Measurements from ENCODE around the gene CIC. TPM values are rescaled to one million over a fixed set of nuclear protein-coding genes. Genes with fewer than 3 reads are reported as not detected.
A peak's percentile ranks its signal among the peaks of the same experiment; 100 is the strongest.

The CIC gene
- total RNA-seq, 6 experiments from 2014 or later = 67.6 to 75.4 (median 73.7) TPM

DNA sequence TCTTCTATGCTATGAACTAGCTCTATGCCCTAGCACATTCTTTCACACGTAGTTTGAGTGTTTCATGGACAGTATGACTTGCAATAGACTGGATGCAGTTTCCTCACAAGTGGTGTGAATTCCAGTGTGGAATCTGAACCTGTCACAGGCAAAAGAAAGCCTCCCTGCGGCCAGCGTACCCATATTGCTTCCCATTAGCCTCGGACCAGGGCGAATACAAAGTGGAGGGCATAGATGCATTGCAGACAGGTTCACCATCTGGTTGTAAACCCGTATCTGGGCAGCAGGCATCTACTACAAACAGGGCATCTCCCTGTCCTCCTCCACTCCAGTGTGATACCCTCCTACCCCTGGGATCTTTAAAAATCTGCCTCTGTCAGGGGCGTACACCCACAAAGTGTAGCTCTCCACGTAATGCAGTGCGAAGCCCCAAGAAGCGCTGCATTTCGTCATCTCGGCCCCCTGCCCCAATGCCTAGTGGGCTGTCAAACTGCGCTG is 1.4 kb upstream of the CIC start:
- Mint-ChIP-seq H3K36me3 (ENCODE audit: low read depth) (peaks cover 6% of the 10 kb centered on the region; the same call in 1 of the 2 replicates), H3K27ac (no peak overlapping the region), H3K9me3 (no peaks in the 10 kb centered on the region), H3K4me3 (no peak overlapping the region), H3K4me1 (ENCODE audit: low read depth) (peaks cover 22% of the 10 kb centered on the region), H3K27me3 (ENCODE audit: insufficient read depth) (peaks cover 5% of the 10 kb centered on the region)
- DNase-seq = no peak
- TF ChIP-seq, protein P1, sequence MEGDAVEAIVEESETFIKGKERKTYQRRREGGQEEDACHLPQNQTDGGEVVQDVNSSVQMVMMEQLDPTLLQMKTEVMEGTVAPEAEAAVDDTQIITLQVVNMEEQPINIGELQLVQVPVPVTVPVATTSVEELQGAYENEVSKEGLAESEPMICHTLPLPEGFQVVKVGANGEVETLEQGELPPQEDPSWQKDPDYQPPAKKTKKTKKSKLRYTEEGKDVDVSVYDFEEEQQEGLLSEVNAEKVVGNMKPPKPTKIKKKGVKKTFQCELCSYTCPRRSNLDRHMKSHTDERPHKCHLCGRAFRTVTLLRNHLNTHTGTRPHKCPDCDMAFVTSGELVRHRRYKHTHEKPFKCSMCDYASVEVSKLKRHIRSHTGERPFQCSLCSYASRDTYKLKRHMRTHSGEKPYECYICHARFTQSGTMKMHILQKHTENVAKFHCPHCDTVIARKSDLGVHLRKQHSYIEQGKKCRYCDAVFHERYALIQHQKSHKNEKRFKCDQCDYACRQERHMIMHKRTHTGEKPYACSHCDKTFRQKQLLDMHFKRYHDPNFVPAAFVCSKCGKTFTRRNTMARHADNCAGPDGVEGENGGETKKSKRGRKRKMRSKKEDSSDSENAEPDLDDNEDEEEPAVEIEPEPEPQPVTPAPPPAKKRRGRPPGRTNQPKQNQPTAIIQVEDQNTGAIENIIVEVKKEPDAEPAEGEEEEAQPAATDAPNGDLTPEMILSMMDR (IDR thresholded peaks at IDR 0.05) = no peak

DNA sequence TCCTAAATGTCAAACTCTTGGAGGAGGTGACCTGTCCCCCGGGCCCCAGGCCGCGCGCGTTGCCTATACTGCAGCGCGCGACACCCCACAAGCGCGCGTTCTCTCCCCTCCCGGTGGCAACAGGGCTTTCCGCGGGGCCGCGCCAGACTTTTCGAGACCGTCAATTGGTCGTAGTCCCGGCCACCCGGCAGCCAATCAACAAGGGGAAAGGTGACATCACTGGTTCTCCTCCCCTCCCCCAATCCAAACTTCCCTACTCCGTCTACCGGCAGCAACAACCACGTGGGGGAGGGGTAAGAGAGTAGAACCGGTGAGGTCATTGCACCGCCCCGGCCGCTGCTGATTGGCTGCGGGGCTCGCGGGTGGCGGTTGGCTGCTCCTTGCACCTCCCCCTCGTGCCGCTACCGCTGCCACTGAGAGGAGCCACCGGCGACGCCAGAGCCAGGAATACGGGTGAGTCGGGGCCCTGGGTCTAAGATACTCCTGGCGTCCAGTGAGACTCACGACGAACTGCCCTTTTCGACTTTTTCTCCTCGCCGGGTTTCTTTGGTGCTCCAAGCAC is 829 bp upstream of the CIC start:
- peaks cover 5% of the 10 kb centered on the region for H3K27me3 Mint-ChIP-seq (ENCODE audit: insufficient read depth)
- no peak overlapping the region for H3K27ac Mint-ChIP-seq
- no peaks in the 10 kb centered on the region for H3K9me3 Mint-ChIP-seq
- H3K4me1 Mint-ChIP-seq (ENCODE audit: low read depth) = peaks cover 22% of the 10 kb centered on the region
- peaks cover 6% of the 10 kb centered on the region; the same call in 1 of the 2 replicates for H3K36me3 Mint-ChIP-seq (ENCODE audit: low read depth)
- DNase-seq = peak; percentile 99
- TF ChIP-seq, protein P1 (IDR thresholded peaks at IDR 0.05) = no peak
- H3K4me3 Mint-ChIP-seq = no peak overlapping the region

DNA sequence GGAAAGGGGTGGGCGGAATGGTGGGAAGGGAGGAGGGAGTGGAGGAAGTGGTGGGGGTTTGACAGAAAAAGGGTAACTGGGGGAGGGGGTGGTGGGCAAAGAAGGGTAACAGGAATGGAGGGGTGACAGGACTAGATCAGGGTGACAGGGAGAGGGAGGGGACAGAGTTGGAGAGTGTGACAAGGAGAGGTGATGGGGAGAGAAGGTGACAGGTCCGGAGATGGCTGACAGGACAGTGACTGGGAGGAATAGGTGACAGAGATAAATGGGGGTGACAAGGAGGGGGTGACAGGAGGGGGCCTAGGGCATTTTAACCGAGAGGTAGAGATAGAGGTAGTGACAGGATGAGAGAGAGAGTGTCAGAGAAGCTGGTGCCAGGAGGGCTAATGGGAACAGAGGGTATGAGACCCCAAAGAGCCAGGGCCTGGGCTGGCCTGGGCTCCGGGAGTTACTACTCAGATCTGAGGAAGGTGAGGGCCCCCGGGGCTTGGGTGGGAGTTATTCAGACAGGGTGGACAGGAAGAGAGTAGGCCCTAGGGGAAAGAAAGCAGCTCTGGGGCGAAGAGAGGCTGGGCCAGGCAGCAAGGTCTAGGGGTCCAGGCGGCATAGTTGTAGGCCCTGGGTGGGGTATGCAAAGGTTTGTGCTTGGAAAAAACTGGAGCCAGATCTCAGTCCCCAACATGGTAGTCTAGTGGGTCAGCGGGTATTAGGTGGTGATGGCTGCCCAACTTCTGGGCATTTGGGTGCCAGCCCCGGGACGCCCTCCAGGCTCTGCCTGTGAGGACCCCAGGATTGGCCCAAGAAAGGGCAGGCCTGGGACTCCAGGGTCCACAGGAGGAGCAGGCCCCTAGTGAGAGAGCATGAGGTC is 660 bp downstream of the CIC start:
- H3K27ac Mint-ChIP-seq = no peak overlapping the region
- H3K27me3 Mint-ChIP-seq (ENCODE audit: insufficient read depth) = peaks cover 5% of the 10 kb centered on the region
- no peak for DNase-seq
- H3K4me1 Mint-ChIP-seq (ENCODE audit: low read depth) = peaks cover 26% of the 10 kb centered on the region
- H3K36me3 Mint-ChIP-seq (ENCODE audit: low read depth) = peaks cover 7% of the 10 kb centered on the region
- no peak overlapping the region; the same call in 1 of the 2 replicates for H3K4me3 Mint-ChIP-seq
- H3K9me3 Mint-ChIP-seq = no peaks in the 10 kb centered on the region
- TF ChIP-seq, protein P1 (IDR thresholded peaks at IDR 0.05) = no peak

DNA sequence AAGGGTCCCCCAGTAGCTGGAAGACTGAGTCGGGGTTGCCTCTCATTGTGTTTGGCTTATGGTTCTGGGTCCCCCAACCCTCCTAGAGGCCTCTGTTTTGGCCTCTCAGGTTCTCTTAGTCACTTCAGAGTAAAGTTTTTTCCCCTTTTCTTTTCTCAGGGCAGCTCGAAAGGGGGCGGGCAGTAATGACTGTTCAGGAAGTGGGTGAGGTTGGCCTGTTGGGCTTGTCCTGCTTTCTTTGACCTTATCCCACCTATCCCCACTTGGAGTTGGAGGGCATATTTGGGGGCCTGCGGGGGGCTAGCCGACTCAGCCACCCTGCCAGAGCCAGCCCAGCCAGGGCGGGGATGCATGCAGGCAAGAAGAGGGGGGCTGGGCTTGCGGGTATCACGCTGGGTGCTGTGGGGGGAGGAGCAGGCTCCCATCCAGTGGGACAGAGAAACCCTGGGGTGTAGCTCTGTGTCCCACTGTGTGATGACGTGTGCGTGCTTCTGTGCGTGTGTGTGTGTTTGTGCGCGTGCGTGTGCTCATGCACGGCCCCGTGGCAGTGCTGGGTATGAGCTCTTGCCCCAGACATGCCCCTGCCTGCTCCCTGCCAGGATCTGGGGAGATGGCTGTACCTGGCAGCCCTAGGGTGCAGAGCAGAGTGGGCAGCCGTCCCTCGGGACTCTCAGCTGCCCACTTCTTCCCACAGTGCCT is 1.4 kb downstream of the CIC start:
- Mint-ChIP-seq H3K4me3 (no peak overlapping the region; the same call in 1 of the 2 replicates), H3K27ac (no peak overlapping the region), H3K27me3 (ENCODE audit: insufficient read depth) (peaks cover 5% of the 10 kb centered on the region), H3K9me3 (no peaks in the 10 kb centered on the region), H3K36me3 (ENCODE audit: low read depth) (peaks cover 13% of the 10 kb centered on the region), H3K4me1 (ENCODE audit: low read depth) (peaks cover 32% of the 10 kb centered on the region)
- TF ChIP-seq, protein P1 (IDR thresholded peaks at IDR 0.05) = 0 out of 2 replicates have a peak, but pooled peaks have one; percentile 5
- DNase-seq = peak; percentile 82

DNA sequence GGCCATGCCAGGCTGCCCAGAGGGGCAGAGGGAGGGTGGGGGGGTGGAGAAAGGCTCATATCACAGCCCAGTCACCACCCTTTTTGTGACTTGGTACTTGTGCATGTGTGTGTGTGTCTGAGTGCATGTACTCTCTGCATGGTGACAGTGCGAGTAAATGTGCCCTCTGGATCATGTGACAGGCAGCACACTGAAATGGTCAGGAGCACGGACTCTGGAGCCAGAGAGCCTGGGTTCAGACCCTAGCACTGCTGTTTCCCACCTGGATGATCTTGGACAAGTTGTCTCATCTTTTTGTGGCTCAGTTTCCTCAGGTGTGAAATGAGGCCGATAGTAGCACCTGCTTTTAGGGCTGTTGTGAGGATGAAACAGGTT is 2.0 kb downstream of the CIC start:
- Mint-ChIP-seq H3K27ac (no peak overlapping the region), H3K27me3 (ENCODE audit: insufficient read depth) (peaks cover 5% of the 10 kb centered on the region), H3K4me3 (no peak overlapping the region; the same call in 1 of the 2 replicates), H3K36me3 (ENCODE audit: low read depth) (peaks cover 16% of the 10 kb centered on the region), H3K9me3 (no peaks in the 10 kb centered on the region), H3K4me1 (ENCODE audit: low read depth) (peaks cover 36% of the 10 kb centered on the region)
- TF ChIP-seq, protein P1 (IDR thresholded peaks at IDR 0.05) = no peak
- DNase-seq = no peak
